ENCODE measurements around the gene CD5L.

Gene CD5L

GRCh38 chr1:157833145-157833544 lies 8.5 kb downstream of the CD5L start:
- H3K27ac ChIP-seq = no peak overlapping the region

DNA sequence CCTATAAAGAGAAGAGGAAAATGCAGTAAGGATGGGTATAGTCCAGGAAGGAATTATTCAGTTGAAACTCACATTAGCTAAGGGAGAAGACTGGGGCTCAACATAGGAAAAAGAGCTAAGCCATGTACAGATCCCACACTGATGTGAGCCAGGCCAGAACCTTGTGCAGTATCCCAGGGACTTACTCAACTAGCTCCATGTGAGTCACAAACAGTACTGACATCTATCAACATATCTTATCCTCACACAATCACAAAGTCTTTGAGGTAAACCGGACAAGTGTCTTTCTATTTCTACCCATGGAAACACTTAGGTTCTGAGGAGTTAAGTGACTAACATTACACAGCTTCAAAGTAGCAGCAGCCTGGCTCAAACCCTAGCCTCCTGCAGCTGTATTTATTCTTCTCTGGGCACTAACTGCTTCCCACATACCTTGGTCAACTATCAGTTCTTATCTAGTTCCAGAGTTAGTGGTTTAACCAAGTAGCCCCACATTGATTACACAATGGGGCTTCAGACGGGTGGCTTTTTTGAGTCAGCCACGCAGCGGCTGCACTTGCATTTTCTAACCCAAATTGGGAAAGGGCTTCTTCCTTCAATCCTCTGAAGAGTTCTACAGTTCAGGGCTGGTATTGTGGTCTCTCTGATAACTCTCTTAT lies 9.5 kb downstream of the CD5L start:
- TF ChIP-seq, protein P1, sequence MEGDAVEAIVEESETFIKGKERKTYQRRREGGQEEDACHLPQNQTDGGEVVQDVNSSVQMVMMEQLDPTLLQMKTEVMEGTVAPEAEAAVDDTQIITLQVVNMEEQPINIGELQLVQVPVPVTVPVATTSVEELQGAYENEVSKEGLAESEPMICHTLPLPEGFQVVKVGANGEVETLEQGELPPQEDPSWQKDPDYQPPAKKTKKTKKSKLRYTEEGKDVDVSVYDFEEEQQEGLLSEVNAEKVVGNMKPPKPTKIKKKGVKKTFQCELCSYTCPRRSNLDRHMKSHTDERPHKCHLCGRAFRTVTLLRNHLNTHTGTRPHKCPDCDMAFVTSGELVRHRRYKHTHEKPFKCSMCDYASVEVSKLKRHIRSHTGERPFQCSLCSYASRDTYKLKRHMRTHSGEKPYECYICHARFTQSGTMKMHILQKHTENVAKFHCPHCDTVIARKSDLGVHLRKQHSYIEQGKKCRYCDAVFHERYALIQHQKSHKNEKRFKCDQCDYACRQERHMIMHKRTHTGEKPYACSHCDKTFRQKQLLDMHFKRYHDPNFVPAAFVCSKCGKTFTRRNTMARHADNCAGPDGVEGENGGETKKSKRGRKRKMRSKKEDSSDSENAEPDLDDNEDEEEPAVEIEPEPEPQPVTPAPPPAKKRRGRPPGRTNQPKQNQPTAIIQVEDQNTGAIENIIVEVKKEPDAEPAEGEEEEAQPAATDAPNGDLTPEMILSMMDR (conservative IDR thresholded peaks at IDR 0.05) = no peak
- no peak for TF ChIP-seq ZFX (IDR thresholded peaks at IDR 0.05)
- no peak overlapping the region for H3K27ac ChIP-seq

More at GRCh38 chr1:157833145-157833544, 8.5 kb downstream of the CD5L start:
- TF ChIP-seq ZFX (IDR thresholded peaks at IDR 0.05) = no peak
- TF ChIP-seq, protein P1 (conservative IDR thresholded peaks at IDR 0.05) = no peak

- TF ChIP-seq, protein P1 (conservative IDR thresholded peaks at IDR 0.05) = no peak
- TF ChIP-seq ZFX (IDR thresholded peaks at IDR 0.05) = no peak
- H3K27ac ChIP-seq = no peak overlapping the region
Measured at GRCh38 chr1:157830887-157831286, 10.7 kb downstream of the CD5L start.

DNA sequence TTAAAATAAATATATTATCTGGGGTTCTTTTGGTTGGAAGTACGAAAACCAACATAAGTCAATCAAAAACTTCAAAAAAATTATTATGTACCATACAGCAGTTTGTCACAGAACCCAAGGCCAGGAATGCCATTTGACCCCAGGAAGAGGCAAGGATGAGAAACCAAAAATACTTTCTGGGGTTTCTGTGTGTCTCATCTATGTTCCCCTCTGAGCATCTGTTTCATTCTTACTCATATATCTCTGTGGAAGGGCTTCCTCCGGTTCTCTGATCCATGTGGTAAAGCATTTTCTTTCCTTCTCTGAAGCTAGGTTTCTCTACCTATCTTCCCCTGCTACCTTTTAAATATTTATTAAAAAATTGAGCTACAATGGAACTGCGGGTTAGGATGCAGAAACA lies 11.9 kb downstream of the CD5L start:
- TF ChIP-seq ZFX (IDR thresholded peaks at IDR 0.05) = no peak
- TF ChIP-seq, protein P1 (conservative IDR thresholded peaks at IDR 0.05) = no peak
- H3K27ac ChIP-seq = no peak overlapping the region

DNA sequence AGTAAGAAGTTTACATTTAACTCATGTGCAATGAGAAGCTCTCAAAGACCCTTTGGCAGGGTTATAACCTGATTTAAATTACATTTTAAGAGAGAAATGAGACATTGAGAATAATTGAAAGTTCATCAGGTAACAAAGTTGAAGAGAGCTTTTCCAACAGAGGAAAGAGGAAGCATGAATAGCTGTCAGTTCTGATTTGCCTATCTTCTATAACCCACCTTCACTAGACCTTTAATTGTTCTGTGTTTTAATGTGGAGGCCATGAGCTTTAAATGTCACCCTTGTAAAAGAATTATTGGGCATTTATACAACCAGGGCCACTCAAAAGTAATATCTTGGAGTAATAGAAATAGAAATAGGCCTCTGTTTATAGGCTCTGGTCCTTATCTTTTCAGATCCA lies 12.4 kb downstream of the CD5L start:
- TF ChIP-seq, protein P1 (conservative IDR thresholded peaks at IDR 0.05) = no peak
- TF ChIP-seq ZFX (IDR thresholded peaks at IDR 0.05) = no peak
- no peak overlapping the region for H3K27ac ChIP-seq

DNA sequence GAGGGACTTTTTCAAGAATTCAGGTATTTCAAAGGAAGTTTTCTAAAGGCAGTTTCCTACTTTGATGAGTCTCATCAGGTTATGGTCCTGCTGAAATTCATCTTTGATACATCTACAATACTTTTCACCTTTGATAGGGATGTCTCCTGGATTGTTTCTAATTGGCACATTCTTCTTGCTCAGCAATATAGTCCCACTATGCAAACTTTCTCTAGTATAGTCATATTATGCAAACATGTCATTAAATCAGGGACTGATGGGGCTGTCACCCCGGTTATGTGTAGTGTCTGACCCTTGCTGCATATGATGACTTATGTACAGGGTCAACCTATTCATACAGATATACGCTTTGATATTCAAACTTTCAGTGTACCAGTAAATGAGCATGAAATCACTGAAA lies 21.3 kb downstream of the CD5L start:
- no peak for TF ChIP-seq ZFX (IDR thresholded peaks at IDR 0.05)
- TF ChIP-seq, protein P1 (conservative IDR thresholded peaks at IDR 0.05) = no peak
- no peak overlapping the region for H3K27ac ChIP-seq

DNA sequence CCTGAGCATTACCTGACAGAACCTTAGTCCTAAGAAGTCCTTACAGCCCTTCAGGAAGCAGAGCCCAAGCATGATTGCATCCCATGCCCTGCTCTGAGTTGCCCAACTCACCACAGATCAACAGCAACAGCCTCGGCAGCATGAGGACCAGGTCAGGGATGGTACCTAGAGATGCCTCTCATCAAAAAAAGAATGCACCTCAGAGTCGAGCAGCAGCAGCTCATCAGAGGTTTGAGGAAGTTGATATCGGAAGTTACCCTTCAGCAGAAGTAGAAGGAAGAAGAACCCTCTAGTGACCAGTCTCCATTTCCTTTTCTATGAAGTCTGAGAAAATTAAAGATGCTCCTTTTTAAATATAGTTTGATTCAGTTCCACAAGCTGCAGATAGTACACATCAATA lies 21.7 kb downstream of the CD5L start, which contains the start of gene FCRL1:
FCRL1 (minus strand) TSS at position 225 of the 400 bp plus-strand sequence; CDS start at position 142, 83 bp downstream.
- H3K27ac ChIP-seq = no peak within 1 kb of the TSS
- TF ChIP-seq, protein P1 (conservative IDR thresholded peaks at IDR 0.05) = no peak
- no peak for TF ChIP-seq ZFX (IDR thresholded peaks at IDR 0.05)
